Fibroblast of lung (primary cell): ENCODE measurements around the gene TFAP2E.

ENCODE experiments used
- EZH2 ChIP-seq: IDR thresholded peaks from 2 replicates; pipeline ENCODE4 v1.5.1; 2012; ENCODE audit warnings: low read length, control low read depth, mild to moderate bottlenecking; ENCODE audit errors: missing control alignments
- TF ChIP-seq, protein P1 (sequence below), 2 donors: IDR thresholded peaks in 1 of 2; conservative IDR thresholded peaks in 1 of 2; 1 replicate in 1 of 2; 2 replicates in 1 of 2; pipeline ENCODE4 v1.5.1; 2011 to 2012; ENCODE audit warnings: low read length in 2 of 2, control low read depth in 1 of 2, inconsistent platforms in 1 of 2, low read depth in 1 of 2, mild to moderate bottlenecking in 1 of 2

DNA sequence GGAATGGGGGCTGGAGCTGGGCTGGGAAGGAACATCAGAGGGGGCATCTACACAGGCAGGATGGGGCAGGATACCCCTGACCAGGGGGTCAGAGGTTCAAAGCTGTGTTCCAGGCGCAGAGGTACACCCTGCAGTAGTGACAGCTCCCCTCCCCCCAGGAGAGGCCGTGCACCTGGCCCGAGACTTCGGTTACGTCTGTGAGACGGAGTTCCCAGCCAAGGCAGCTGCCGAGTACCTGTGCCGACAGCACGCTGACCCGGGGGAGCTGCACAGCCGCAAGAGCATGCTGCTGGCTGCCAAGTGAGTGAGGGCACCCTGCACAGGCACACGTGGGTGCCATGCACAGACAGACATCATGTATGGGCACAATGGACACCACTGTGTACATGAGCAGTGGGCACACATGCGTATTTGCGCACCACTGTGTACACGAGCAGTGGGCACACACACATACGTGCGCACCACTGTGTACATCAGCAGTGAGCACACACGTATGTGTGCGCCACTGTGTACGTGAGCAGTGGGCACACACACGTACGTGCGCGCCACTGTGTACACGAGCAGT is 17.4 kb downstream of the TFAP2E start:
- TF ChIP-seq, protein P1, sequence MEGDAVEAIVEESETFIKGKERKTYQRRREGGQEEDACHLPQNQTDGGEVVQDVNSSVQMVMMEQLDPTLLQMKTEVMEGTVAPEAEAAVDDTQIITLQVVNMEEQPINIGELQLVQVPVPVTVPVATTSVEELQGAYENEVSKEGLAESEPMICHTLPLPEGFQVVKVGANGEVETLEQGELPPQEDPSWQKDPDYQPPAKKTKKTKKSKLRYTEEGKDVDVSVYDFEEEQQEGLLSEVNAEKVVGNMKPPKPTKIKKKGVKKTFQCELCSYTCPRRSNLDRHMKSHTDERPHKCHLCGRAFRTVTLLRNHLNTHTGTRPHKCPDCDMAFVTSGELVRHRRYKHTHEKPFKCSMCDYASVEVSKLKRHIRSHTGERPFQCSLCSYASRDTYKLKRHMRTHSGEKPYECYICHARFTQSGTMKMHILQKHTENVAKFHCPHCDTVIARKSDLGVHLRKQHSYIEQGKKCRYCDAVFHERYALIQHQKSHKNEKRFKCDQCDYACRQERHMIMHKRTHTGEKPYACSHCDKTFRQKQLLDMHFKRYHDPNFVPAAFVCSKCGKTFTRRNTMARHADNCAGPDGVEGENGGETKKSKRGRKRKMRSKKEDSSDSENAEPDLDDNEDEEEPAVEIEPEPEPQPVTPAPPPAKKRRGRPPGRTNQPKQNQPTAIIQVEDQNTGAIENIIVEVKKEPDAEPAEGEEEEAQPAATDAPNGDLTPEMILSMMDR (conservative IDR thresholded peaks at IDR 0.05 in 1 of 2, IDR thresholded peaks at IDR 0.05 in 1 of 2; ENCODE audit: low read depth in 1 of 2, low read length in 2 of 2) = no peak
- TF ChIP-seq EZH2 = no peak
